C4-2B (cell line): ENCODE measurements around the gene SEC16A.

Experiments used
- H3K27ac ChIP-seq: fragments of 450-650 bp; 2 replicates; pipeline ENCODE4 v1.5.1; 2017
- CTCF ChIP-seq: fragments of 450-650 bp; conservative IDR thresholded peaks from 2 replicates; pipeline ENCODE4 v1.5.1; 2017; ENCODE audit warnings: mild to moderate bottlenecking
- ZFX ChIP-seq: fragments of 450-650 bp; IDR thresholded peaks from 2 replicates; pipeline ENCODE4 v1.6.1; 2017

The SEC16A gene

GRCh38 chr9:136476369-136477150, 6.3 kb downstream of the SEC16A start:
- no peak overlapping the region for H3K27ac ChIP-seq
- TF ChIP-seq CTCF: no peak
- TF ChIP-seq ZFX: no peak

- H3K27ac ChIP-seq: no peak overlapping the region
- TF ChIP-seq ZFX (no peak), CTCF (no peak)
Measured at GRCh38 chr9:136474974-136475865, 7.6 kb downstream of the SEC16A start.

GRCh38 chr9:136474021-136474640, 8.7 kb downstream of the SEC16A start:
- TF ChIP-seq CTCF (no peak), ZFX (no peak)

GRCh38 chr9:136473354-136473721, 9.5 kb downstream of the SEC16A start:
- no peak overlapping the region for H3K27ac ChIP-seq
- TF ChIP-seq CTCF: no peak
- TF ChIP-seq ZFX: no peak

More at GRCh38 chr9:136474021-136474640, 8.7 kb downstream of the SEC16A start:
- no peak overlapping the region for H3K27ac ChIP-seq

GRCh38 chr9:136472640-136473353, 10.0 kb downstream of the SEC16A start:
- TF ChIP-seq CTCF: no peak
- H3K27ac ChIP-seq: no peak overlapping the region

GRCh38 chr9:136471802-136472487, 10.9 kb downstream of the SEC16A start:
- TF ChIP-seq ZFX: no peak
- TF ChIP-seq CTCF: no peak

More at GRCh38 chr9:136471802-136472487, 10.9 kb downstream of the SEC16A start:
- H3K27ac ChIP-seq: no peak overlapping the region
